Brain microvascular endothelial cell (primary cell): ENCODE results near the gene MRAS.

Experiments used
- DNase-seq: peaks from one replicate; pipeline ENCODE4 v3.0.0-alpha.2; 2020
- H3K27ac ChIP-seq: fragments of 250-450 bp; sonication (Bioruptor Pico); 2 replicates; pipeline ENCODE4 v1.5.1; 2020; ENCODE audit warnings: mild to moderate bottlenecking, moderate library complexity
- H3K27me3 ChIP-seq: fragments of 250-450 bp; sonication (Bioruptor Pico); replicated peaks from 2 replicates; pipeline ENCODE4 v1.5.1; 2020; ENCODE audit warnings: mild to moderate bottlenecking
- H3K36me3 ChIP-seq: fragments of 250-450 bp; sonication (Bioruptor Pico); replicated peaks from 2 replicates; pipeline ENCODE4 v1.5.1; 2020; ENCODE audit warnings: mild to moderate bottlenecking
- H3K4me3 ChIP-seq: 2 replicates; pipeline ENCODE4 v1.5.1; 2011; ENCODE audit warnings: low read depth, mild to moderate bottlenecking, control low read depth, low read length, moderate library complexity
- in situ Hi-C: cut with HindIII; loops from 2 replicates; pipeline ENCODE4 v1.10.0; 2017; ENCODE audit warnings: low sequenced_read_pairs, low pct_ligation_motif_present
- TF ChIP-seq, protein P1 (sequence below): IDR thresholded peaks from 2 replicates; pipeline ENCODE4 v1.5.1; 2011; ENCODE audit warnings: low read depth, mild to moderate bottlenecking, moderate library complexity, low read length, control low read depth, inconsistent platforms; ENCODE audit errors: missing control alignments

Gene MRAS

DNA sequence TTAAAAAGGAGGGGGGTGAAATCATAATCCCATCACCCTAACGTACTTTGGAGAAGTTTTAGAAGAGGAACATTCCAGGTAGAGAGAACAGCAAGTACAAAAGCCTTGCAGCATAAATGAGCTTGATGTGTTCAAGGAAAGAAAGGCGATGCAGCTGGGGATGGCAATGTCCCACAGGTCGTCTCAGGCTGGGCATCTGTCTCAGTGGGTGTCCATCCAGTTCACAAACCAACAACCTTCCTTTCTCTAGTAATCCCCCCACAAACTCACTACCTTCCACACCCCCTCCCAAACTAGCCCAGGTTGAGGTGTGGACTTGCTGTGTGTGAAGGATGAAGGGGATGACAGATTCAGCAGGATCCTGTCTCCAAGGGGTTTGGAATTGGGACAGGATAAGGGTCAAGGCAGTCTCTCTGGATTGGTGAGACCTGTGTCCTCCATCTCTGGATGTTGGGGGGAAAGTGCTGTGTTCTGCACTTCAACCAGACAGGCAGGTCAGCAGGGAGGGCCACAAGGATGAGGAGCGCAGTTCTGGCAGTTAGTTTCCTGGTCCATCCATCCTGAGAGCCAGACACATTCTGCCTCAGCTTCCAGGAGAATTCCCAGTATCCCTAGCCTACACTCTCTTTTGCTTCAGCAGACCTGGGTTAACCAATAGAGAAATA is 84.3 kb downstream of the MRAS start:
- H3K36me3 ChIP-seq = no peaks in the 10 kb centered on the region
- no peak overlapping the region for H3K4me3 ChIP-seq
- TF ChIP-seq, protein P1, sequence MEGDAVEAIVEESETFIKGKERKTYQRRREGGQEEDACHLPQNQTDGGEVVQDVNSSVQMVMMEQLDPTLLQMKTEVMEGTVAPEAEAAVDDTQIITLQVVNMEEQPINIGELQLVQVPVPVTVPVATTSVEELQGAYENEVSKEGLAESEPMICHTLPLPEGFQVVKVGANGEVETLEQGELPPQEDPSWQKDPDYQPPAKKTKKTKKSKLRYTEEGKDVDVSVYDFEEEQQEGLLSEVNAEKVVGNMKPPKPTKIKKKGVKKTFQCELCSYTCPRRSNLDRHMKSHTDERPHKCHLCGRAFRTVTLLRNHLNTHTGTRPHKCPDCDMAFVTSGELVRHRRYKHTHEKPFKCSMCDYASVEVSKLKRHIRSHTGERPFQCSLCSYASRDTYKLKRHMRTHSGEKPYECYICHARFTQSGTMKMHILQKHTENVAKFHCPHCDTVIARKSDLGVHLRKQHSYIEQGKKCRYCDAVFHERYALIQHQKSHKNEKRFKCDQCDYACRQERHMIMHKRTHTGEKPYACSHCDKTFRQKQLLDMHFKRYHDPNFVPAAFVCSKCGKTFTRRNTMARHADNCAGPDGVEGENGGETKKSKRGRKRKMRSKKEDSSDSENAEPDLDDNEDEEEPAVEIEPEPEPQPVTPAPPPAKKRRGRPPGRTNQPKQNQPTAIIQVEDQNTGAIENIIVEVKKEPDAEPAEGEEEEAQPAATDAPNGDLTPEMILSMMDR = no peak
- H3K27ac ChIP-seq = no peak overlapping the region
- in situ Hi-C loops = no loop called here
- peaks cover 25% of the 10 kb centered on the region for H3K27me3 ChIP-seq
- no peak for DNase-seq

DNA sequence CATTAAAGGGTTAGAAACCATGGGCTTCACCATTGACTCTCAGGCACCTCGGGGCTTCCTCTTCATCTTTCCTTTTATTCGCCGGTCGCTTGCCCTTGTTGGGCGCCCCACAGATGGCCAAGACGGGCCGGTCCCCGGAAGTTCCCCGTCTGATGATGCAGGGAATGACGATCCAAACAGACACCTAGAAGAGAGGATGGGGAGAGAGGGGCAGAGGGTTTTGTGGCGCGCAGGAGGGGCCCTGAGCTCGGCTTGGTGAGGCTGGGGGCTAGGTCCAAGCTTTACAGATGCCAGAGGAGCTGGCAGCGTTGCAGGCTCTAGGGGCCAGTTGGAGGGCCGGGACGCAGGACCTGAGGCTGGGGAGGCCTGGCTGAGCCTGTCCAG is 85.5 kb downstream of the MRAS start:
- H3K27me3 ChIP-seq = peaks cover 25% of the 10 kb centered on the region
- H3K27ac ChIP-seq = no peak overlapping the region
- no peaks in the 10 kb centered on the region for H3K36me3 ChIP-seq
- TF ChIP-seq, protein P1 = no peak
- H3K4me3 ChIP-seq = no peak overlapping the region
- no peak for DNase-seq
- in situ Hi-C loops = no loop called here

DNA sequence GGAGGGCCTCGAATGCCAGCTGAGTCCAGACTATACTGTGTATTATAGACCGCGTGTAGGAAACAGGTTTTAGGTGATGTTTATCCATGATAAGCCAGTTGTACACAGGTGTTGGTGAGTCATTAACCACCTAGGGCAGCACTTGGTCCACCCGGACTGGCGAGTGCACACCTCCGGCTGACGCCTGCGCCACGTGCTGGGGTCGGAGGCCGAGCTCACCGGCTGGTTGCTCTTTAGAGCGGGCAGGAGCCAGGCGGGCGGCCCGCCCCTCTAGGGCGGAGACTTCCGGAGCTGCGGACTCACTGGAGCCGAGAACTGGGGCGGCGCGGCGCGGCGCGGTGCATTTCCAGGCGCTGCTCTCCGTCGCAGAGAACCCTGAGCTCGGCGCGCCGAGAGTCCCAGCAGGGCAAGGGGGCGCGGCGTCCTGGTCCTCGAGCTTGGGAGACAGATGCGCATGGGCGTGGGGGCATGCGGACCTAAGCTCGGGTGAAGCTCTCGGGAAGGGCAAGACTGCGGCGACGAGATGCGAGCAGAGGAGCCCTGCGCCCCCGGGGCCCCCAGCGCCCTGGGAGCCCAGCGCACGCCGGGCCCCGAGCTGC is 86.0 kb downstream of the MRAS start, which contains the start of gene ESYT3:
Gene ESYT3, plus strand, starts transcription at position 341 of the 599 bp plus-strand sequence. Its CDS starts 183 bp downstream, at position 524.
- Histone ChIP-seq H3K27ac (no peak within 1 kb of the TSS), H3K36me3 (no peaks in the 10 kb centered on the region), H3K4me3 (peak within 1 kb of the TSS; percentile 48), H3K27me3 (peaks cover 25% of the 10 kb centered on the region)
- TF ChIP-seq, protein P1 = no peak
- in situ Hi-C loops = no loop called here
- no peak for DNase-seq

DNA sequence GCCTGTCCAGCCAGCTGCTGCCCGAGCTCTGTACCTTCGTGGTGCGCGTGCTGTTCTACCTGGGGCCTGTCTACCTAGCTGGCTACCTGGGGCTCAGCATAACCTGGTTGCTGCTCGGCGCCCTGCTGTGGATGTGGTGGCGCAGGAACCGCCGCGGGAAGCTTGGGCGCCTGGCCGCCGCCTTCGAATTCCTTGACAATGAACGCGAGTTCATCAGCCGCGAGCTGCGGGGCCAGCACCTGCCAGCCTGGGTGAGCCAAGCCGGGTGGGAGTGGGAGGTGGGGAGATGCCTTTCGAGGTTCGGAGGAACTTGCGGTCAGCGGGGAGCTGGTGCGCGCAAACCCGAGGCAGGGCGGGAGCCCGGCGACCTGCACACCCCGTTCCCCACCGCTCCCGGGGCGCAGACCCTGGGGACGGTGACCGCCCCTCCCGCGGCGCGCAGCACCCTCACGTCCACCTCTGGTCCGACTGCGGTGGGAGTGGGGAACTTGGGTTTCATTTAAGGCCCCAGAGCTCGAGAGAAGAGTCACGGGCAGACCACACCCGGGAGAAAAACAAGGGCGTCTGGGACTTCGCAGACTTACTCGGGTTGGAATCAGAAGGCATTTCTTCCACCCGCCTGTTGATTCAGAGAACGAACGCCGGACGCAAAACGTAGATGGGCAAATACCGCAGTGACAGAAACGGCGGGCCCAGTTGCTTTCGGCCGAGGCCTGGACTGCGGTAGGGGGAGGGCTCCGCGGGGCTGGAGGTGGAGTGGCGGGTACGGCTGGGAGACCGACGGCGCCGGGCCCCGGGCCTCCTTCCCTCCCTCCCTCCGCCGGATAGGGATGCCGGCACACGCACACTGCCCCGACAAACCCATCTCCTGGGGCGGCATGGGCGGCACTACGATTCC is 86.7 kb downstream of the MRAS start:
- in situ Hi-C loops = no loop called here
- no peak for DNase-seq
- Histone ChIP-seq H3K27ac (no peak overlapping the region), H3K27me3 (peaks cover 25% of the 10 kb centered on the region), H3K4me3 (peak overlapping the region; percentile 48), H3K36me3 (no peaks in the 10 kb centered on the region)
- TF ChIP-seq, protein P1 = no peak

DNA sequence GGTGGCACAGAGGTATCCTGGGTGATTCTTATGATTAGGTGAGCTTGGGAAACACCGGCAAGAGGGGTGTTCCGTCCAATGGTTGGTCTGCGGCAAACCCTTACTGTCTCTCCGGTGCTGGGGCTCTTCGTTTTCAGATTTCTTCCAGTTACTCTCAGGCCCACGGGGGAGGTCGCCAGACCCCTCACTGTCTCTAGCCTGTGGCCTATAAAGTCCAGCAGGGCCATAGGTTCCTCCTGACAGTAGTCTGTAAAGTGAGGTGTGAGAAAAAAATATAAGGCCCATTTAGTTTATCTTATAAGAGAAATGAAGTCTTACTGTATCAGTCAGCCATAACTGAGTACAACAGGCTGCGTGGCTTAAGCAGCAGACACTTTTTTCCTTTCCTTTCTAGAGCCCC is 87.5 kb downstream of the MRAS start:
- Histone ChIP-seq H3K27me3 (peaks cover 25% of the 10 kb centered on the region), H3K36me3 (no peaks in the 10 kb centered on the region), H3K27ac (no peak overlapping the region), H3K4me3 (no peak overlapping the region)
- DNase-seq = no peak
- TF ChIP-seq, protein P1 = no peak
- in situ Hi-C loops = no loop called here
